GM23338 (cell line): Measurements from ENCODE around the gene CCNL1. TPM values are rescaled to one million over a fixed set of nuclear protein-coding genes. Genes with fewer than 3 reads are reported as not detected.
"Not testable (repeated sequence)": the region's sequence is repeated elsewhere in the genome, so short reads cannot be mapped to it uniquely, and the experiment has no call there.

Experiments
- ATAC-seq: fragments of 200-7000 bp; cut with Tn5 transposase; 3 replicates; pipeline ENCODE4 v1.9.1; 2020
- DNase-seq: peaks from one replicate; pipeline ENCODE4 v3.0.0-alpha.2; 2015; ENCODE audit warnings: low spot score
- H2AFZ ChIP-seq: fragments of 200-600 bp; sonication (generic); 2 replicates; pipeline ENCODE4 v1.8.0; 2016; ENCODE audit warnings: antibody characterized with exemption, mild to moderate bottlenecking, moderate library complexity
- H3F3A ChIP-seq: fragments of 200-600 bp; sonication (generic); replicated peaks from 2 replicates; pipeline ENCODE4 v1.8.0; 2017; ENCODE audit warnings: antibody characterized with exemption, mixed run types, low read depth
- H3K27ac ChIP-seq: fragments of 200-600 bp; sonication (generic); 2 replicates; pipeline ENCODE4 v1.6.1; 2016; ENCODE audit warnings: low read depth
- H3K27me3 ChIP-seq: fragments of 200-600 bp; sonication (generic); 2 replicates; pipeline ENCODE4 v1.8.0; 2016; ENCODE audit warnings: mild to moderate bottlenecking, mixed run types, moderate library complexity; ENCODE audit not compliant: insufficient read depth
- H3K36me3 ChIP-seq: fragments of 200-600 bp; sonication (generic); 2 replicates; pipeline ENCODE4 v1.8.0; 2016; ENCODE audit warnings: mild to moderate bottlenecking; ENCODE audit not compliant: insufficient read depth
- H3K4me1 ChIP-seq: fragments of 200-600 bp; sonication (generic); 2 replicates; pipeline ENCODE4 v1.8.0; 2016; ENCODE audit warnings: mild to moderate bottlenecking, moderate library complexity; ENCODE audit not compliant: insufficient read depth
- H3K4me2 ChIP-seq: fragments of 200-600 bp; sonication (generic); 2 replicates; pipeline ENCODE4 v1.7.1; 2017; ENCODE audit warnings: mixed run types
- H3K4me3 ChIP-seq: fragments of 200-600 bp; sonication (generic); 2 replicates; pipeline ENCODE4 v1.6.1; 2016; ENCODE audit warnings: mixed run types
- H3K79me2 ChIP-seq: fragments of 200-600 bp; sonication (generic); replicated peaks from 2 replicates; pipeline ENCODE4 v1.8.0; 2017; ENCODE audit warnings: mild to moderate bottlenecking; ENCODE audit not compliant: insufficient read depth
- H3K9me2 ChIP-seq: fragments of 200-600 bp; sonication (generic); 2 replicates; pipeline ENCODE4 v1.8.0; 2017; ENCODE audit not compliant: insufficient read depth
- H4K20me1 ChIP-seq: fragments of 200-600 bp; sonication (generic); replicated peaks from 2 replicates; pipeline ENCODE4 v1.8.0; 2017; ENCODE audit warnings: mild to moderate bottlenecking; ENCODE audit not compliant: insufficient read depth
- H3K27ac Mint-ChIP-seq: 2 replicates; pipeline ENCODE4 v1.8.0; 2020; ENCODE audit warnings: inconsistent platforms, mild to moderate bottlenecking, moderate library complexity, mixed read lengths
- H3K27me3 Mint-ChIP-seq: 3 replicates; pipeline ENCODE4 v1.8.0; 2022; ENCODE audit warnings: low read depth, mild to moderate bottlenecking, moderate library complexity, mixed read lengths, inconsistent platforms; ENCODE audit not compliant: insufficient read depth, poor library complexity
- H3K36me3 Mint-ChIP-seq: 3 replicates; pipeline ENCODE4 v1.8.0; 2021; ENCODE audit warnings: low read depth, mild to moderate bottlenecking, inconsistent platforms, moderate library complexity, mixed read lengths
- H3K4me1 Mint-ChIP-seq: 3 replicates; pipeline ENCODE4 v1.8.0; 2020; ENCODE audit warnings: mild to moderate bottlenecking, inconsistent platforms, mixed read lengths
- H3K4me3 Mint-ChIP-seq: 3 replicates; pipeline ENCODE4 v1.8.0; 2021; ENCODE audit warnings: moderate library complexity, mild to moderate bottlenecking, inconsistent platforms, mixed read lengths
- H3K9me3 Mint-ChIP-seq: 3 replicates; pipeline ENCODE4 v1.8.0; 2020; ENCODE audit warnings: moderate library complexity, mild to moderate bottlenecking, inconsistent platforms, mixed read lengths
- CREB1 ChIP-seq: fragments of 250-450 bp; sonication (Bioruptor Pico); IDR thresholded peaks from 2 replicates; pipeline ENCODE4 v1.5.0; 2020; ENCODE audit warnings: low read depth, mild to moderate bottlenecking, moderate library complexity
- ETS1 ChIP-seq: IDR thresholded peaks from 2 replicates; pipeline ENCODE4 v1.6.1; 2016; ENCODE audit warnings: antibody characterized with exemption
- REST ChIP-seq: IDR thresholded peaks from one replicate; pipeline ENCODE4 v1.6.1; 2018; ENCODE audit warnings: antibody characterized with exemption; ENCODE audit not compliant: unreplicated experiment
- polyA plus RNA-seq: library from polyadenylated mRNA; unstranded; fragments of >200 nt; fragmentation: Nextera tagmentation; extraction: Ambion mirVana; gene quantifications from 2 replicates; pipeline ENCODE4 v1.2.1, GENCODE V29; 2016
- total RNA-seq: library from RNA; depleted of rRNA; stranded (reverse); fragments of >200 nt; shearing (Covaris generic); gene quantifications from 2 replicates; pipeline ENCODE4 v1.2.3, GENCODE V29; 2014

Gene CCNL1
- total and polyA plus RNA-seq, 2 experiments from 2014 or later, result 108 to 134 TPM

GRCh38 chr3:157179365-157179803 lies 19.4 kb upstream of the CCNL1 start (continued):
- TF ChIP-seq REST (no peak), CREB1 (CRISPR knock-in tag) (no peak), ETS1 (no peak)

- not testable (repeated sequence) for H3K27me3 ChIP-seq, H2AFZ ChIP-seq, H3K4me3 Mint-ChIP-seq, H3K27ac ChIP-seq, H4K20me1 ChIP-seq, H3K36me3 ChIP-seq, H3K4me1 ChIP-seq, H3K4me2 ChIP-seq, H3K27me3 Mint-ChIP-seq, H3K4me1 Mint-ChIP-seq, DNase-seq, H3K4me3 ChIP-seq, H3K9me2 ChIP-seq, H3F3A ChIP-seq, H3K27ac Mint-ChIP-seq, ATAC-seq
- H3K79me2 ChIP-seq, result peaks cover 14% of the 10 kb centered on the region
- Mint-ChIP-seq H3K9me3 (peaks cover 54% of the 10 kb centered on the region), H3K36me3 (peaks cover 62% of the 10 kb centered on the region)
Observed at GRCh38 chr3:157178503-157179364, 18.8 kb upstream of the CCNL1 start.

GRCh38 chr3:157177801-157178453 lies 18.0 kb upstream of the CCNL1 start:
- not testable (repeated sequence) for H3K4me3 Mint-ChIP-seq, H3K36me3 ChIP-seq, H3K4me1 ChIP-seq, H3K27me3 ChIP-seq, H3K4me3 ChIP-seq, H3K27ac Mint-ChIP-seq, H2AFZ ChIP-seq, H3K4me2 ChIP-seq, H3K9me2 ChIP-seq, H3K27me3 Mint-ChIP-seq, DNase-seq, H3K4me1 Mint-ChIP-seq, H3F3A ChIP-seq, H4K20me1 ChIP-seq, ATAC-seq, H3K27ac ChIP-seq
- peaks cover 14% of the 10 kb centered on the region for H3K79me2 ChIP-seq
- peaks cover 53% of the 10 kb centered on the region for H3K36me3 Mint-ChIP-seq
- H3K9me3 Mint-ChIP-seq, result peaks cover 46% of the 10 kb centered on the region
